OCI-LY7 (cell line): ENCODE results near the gene OTP. TPM values are rescaled to one million over a fixed set of nuclear protein-coding genes. Genes with fewer than 3 reads are reported as not detected.
"Not testable (repeated sequence)": the region's sequence is repeated elsewhere in the genome, so short reads cannot be mapped to it uniquely, and the experiment has no call there.

Source experiments
- BruUV-seq: library from RNA; stranded (reverse); fragments of 400-500 nt; replicated peaks from 2 replicates; lab custom pipeline; 2021; lab: Mats Ljungman, UMichigan
- CTCF ChIA-PET: fragments of 300-600 bp; sonication (Branson Sonifier 250); formaldehyde crosslinking; loops from one replicate; lab custom pipeline; 2022; ENCODE audit warnings: antibody characterized with exemption; ENCODE audit not compliant: unreplicated experiment; lab: Charles Lee
- POLR2A ChIA-PET: fragments of 300-600 bp; sonication (Branson Sonifier 250); formaldehyde crosslinking; loops from one replicate; lab custom pipeline; 2022; ENCODE audit warnings: antibody characterized with exemption; lab: Charles Lee
- DNase-seq: peaks from one replicate; pipeline ENCODE4 v3.0.0-alpha.2; 2015; ENCODE audit warnings: low spot score
- H2AFZ ChIP-seq: fragments of 200-600 bp; sonication (generic), shearing (Covaris generic); 2 replicates; pipeline ENCODE4 v1.6.1; 2014; ENCODE audit warnings: mild to moderate bottlenecking, antibody characterized with exemption, low read length, moderate library complexity
- H3K27ac ChIP-seq: fragments of 200-600 bp; sonication (generic); 2 replicates; pipeline ENCODE4 v1.5.1; 2014; ENCODE audit warnings: mixed run types, low read depth, mild to moderate bottlenecking, moderate library complexity, low read length, inconsistent platforms; ENCODE audit not compliant: poor library complexity, severe bottlenecking
- H3K36me3 ChIP-seq: fragments of 200-600 bp; sonication (generic); 2 replicates; pipeline ENCODE4 v1.6.1; 2014; ENCODE audit warnings: mild to moderate bottlenecking, antibody characterized with exemption, low read length, moderate library complexity, mixed read lengths; ENCODE audit not compliant: insufficient read depth
- H3K4me1 ChIP-seq: fragments of 200-600 bp; sonication (generic); 2 replicates; pipeline ENCODE4 v1.5.1; 2014; ENCODE audit warnings: mild to moderate bottlenecking, low read length; ENCODE audit not compliant: insufficient read depth, poor library complexity, severe bottlenecking
- H3K4me2 ChIP-seq: fragments of 200-600 bp; sonication (generic); 2 replicates; pipeline ENCODE4 v1.6.1; 2014; ENCODE audit warnings: mild to moderate bottlenecking, low read length
- H3K4me3 ChIP-seq: fragments of 200-600 bp; sonication (generic); 2 replicates; pipeline ENCODE4 v1.5.1; 2014; ENCODE audit warnings: mild to moderate bottlenecking, low read depth, low read length; ENCODE audit not compliant: poor library complexity, severe bottlenecking
- H3K79me2 ChIP-seq: fragments of 200-600 bp; sonication (generic); 2 replicates; pipeline ENCODE4 v1.6.1; 2016; ENCODE audit warnings: low read depth, mild to moderate bottlenecking, low read length, moderate library complexity, mixed read lengths; ENCODE audit not compliant: insufficient read depth
- H3K9me2 ChIP-seq: fragments of 200-600 bp; sonication (generic); 2 replicates; pipeline ENCODE4 v1.6.1; 2016; ENCODE audit warnings: mild to moderate bottlenecking, low read length, mixed read lengths; ENCODE audit not compliant: insufficient read depth
- H3K9me3 ChIP-seq: fragments of 200-600 bp; sonication (generic); 2 replicates; pipeline ENCODE4 v1.6.1; 2014; ENCODE audit warnings: mild to moderate bottlenecking, mixed run types, low read length, mixed read lengths
- H4K20me1 ChIP-seq: fragments of 200-600 bp; sonication (generic); 2 replicates; pipeline ENCODE4 v1.6.1; 2014; ENCODE audit warnings: mild to moderate bottlenecking, antibody characterized with exemption, low read length, moderate library complexity, mixed read lengths; ENCODE audit not compliant: insufficient read depth
- CTCF ChIP-seq: fragments of 200-600 bp; sonication (generic); conservative IDR thresholded peaks from 2 replicates; pipeline ENCODE4 v1.5.1; 2014; ENCODE audit warnings: mild to moderate bottlenecking, antibody characterized with exemption, low read length, moderate library complexity, mixed read lengths
- EZH2phosphoT487 ChIP-seq: fragments of 200-600 bp; sonication (generic); IDR thresholded peaks from 2 replicates; pipeline ENCODE4 v1.6.1; 2018; ENCODE audit warnings: low read depth, borderline replicate concordance, mild to moderate bottlenecking, mixed run types, antibody characterized with exemption, low read length, moderate library complexity, mixed read lengths
- intact Hi-C: fragments of 100-400 bp; cut with micrococcal nuclease; formaldehyde crosslinking; loops from one replicate; pipeline ENCODE4 v1.10.0; 2022; ENCODE audit not compliant: unreplicated experiment
- total RNA-seq, 2 experiments: library from RNA; depleted of rRNA in 1 of 2; stranded (reverse); fragments of >200 nt in 1 of 2; shearing (Covaris generic) in 1 of 2; gene quantifications; 2 replicates each; pipeline ENCODE4 v1.2.3, GENCODE V29; 2014 to 2022

OTP gene
- total RNA-seq, 2 experiments from 2014 or later: not detected

- H3K9me3 ChIP-seq: no peaks in the 10 kb centered on the region
- H3K4me3 ChIP-seq: no peak overlapping the region
- TF ChIP-seq EZH2phosphoT487: no peak
- TF ChIP-seq CTCF: no peak
- H3K4me2 ChIP-seq: no peak overlapping the region
- H3K9me2 ChIP-seq: no peaks in the 10 kb centered on the region
- no peak overlapping the region for H2AFZ ChIP-seq
- ChIA-PET CTCF (no interaction called here), POLR2A (no interaction called here)
- intact Hi-C loops: no loop called here
- no peaks in the 10 kb centered on the region for H3K4me1 ChIP-seq
- no peak for DNase-seq
- no peaks in the 10 kb centered on the region for H3K36me3 ChIP-seq
- H3K79me2 ChIP-seq: no peaks in the 10 kb centered on the region
- no TSS peak for BruUV-seq
- H4K20me1 ChIP-seq: no peaks in the 10 kb centered on the region
- H3K27ac ChIP-seq: no peak overlapping the region
Measured at GRCh38 chr5:77588175-77588574, 50.3 kb downstream of the OTP start.

- Histone ChIP-seq H3K4me2 (no peak overlapping the region), H3K36me3 (no peaks in the 10 kb centered on the region), H4K20me1 (no peaks in the 10 kb centered on the region), H3K4me3 (no peak overlapping the region), H3K9me2 (no peaks in the 10 kb centered on the region), H3K27ac (no peak overlapping the region), H3K4me1 (no peaks in the 10 kb centered on the region), H3K79me2 (no peaks in the 10 kb centered on the region), H3K9me3 (no peaks in the 10 kb centered on the region), H2AFZ (no peak overlapping the region)
- no peak for DNase-seq
- TF ChIP-seq CTCF (no peak), EZH2phosphoT487 (no peak)
- BruUV-seq: no TSS peak
- POLR2A ChIA-PET: interaction anchor here (0.7 kb wide), 2 partner anchors 359 to 859 kb away, joined by 3 to 4 read pairs; no protein-coding TSS in a partner anchor
- intact Hi-C loops: no loop called here
- CTCF ChIA-PET: no interaction called here
Measured at GRCh38 chr5:77586101-77586500, 52.4 kb downstream of the OTP start.

- intact Hi-C loops, H3K27ac ChIP-seq, DNase-seq, CTCF ChIA-PET, POLR2A ChIA-PET, H3K9me3 ChIP-seq, BruUV-seq, H4K20me1 ChIP-seq, H3K4me2 ChIP-seq, H3K4me1 ChIP-seq, H3K79me2 ChIP-seq, H3K4me3 ChIP-seq, H3K36me3 ChIP-seq, H2AFZ ChIP-seq, H3K9me2 ChIP-seq: not testable (repeated sequence)
Measured at GRCh38 chr5:77582143-77582542, 56.4 kb downstream of the OTP start.

Other genes with a start within 250 kb of the OTP start
- gene WDR41, start 146.4 kb downstream of the OTP start, total RNA-seq (2014; rRNA removed; shearing (Covaris generic)): 47.0 and 75.1 TPM in 2 replicates
- gene WDR41, start 146.4 kb downstream of the OTP start, total RNA-seq (2022): 80.2 and 92.0 TPM in 2 replicates
- 174 and 214 TPM in 2 replicates for gene TBCA, start 137.6 kb upstream of the OTP start, total RNA-seq (2014; rRNA removed; shearing (Covaris generic))
- 268 and 274 TPM in 2 replicates for gene TBCA, start 137.6 kb upstream of the OTP start, total RNA-seq (2022)